NCI-H1930 (cell line): ENCODE results near the gene CSTF2.
A peak's percentile ranks its signal among the peaks of the same experiment; 100 is the strongest.

Source experiments
- DNase-seq, 2 experiments: peaks; one replicate each; lab custom pipeline; 2025; lab: John Stamatoyannopoulos, UW

Gene CSTF2

DNA sequence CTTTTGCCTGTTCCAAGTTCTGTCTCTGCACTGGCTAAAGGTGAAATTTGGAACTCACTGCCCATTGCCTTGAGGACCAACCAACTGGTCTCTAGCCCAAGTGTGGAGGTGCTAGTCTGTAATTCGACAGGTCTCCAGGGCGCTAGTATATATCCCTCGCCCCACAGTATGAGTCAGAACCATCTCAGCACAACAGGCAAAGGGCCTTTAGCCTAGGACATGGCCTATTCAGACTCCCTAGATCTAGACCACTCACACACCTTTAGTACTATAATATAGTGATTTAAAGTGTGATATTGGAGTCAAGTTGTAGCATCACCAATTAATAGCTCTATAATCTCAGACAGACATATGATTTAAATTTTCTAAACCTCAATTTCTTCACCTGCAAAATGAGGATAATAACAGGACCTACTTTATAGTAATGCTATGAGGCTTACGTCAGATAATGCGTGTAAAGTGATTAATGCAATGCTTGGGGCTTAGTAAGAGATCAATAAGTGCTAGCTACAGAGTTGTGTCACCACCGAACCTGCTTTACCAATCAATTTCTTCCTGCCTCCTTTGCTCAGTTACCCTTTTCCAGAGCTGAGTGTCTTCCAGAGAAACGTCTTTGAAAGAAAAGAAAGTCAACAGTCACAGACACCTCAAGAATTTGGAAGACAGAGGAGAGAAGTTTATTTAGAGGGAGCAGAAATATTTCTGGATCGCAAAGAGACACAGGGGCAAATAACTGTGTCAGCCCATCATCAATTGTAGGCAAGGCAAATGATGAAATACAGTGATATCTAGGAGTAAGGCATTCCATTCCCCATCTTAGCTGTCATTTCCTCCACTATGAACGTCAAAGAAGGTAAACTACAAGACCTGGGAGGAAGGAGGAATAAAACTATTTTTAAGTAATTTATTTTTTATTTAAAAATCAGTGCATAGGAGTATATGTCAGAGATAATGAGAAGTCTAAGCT lies 51.7 kb downstream of the CSTF2 start:
- no peak for DNase-seq

DNA sequence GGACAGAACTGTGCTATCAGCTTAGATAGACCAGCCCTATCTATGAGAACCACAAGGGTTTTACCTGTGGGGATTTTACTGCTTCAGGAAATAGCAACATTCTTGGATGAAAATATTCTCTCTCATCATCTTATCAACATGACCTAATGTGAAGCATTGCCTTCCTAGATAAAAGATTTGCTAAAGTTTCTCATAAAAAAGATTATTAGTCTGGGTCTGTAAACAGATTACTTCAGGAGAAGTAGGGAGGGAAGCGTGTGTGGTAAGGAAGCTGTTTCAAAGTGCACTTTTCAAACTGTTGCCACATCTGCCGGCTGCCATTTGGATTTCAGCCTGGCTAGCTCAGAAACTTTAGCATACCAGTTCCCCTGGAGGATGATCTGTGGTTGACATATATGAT lies 54.1 kb downstream of the CSTF2 start, which contains the start of gene NOX1:
TSS of gene NOX1 (minus strand) at position 35 of the 400 bp plus-strand sequence. CDS start 220 bp downstream, outside the sequence.
- DNase-seq = no peak

DNA sequence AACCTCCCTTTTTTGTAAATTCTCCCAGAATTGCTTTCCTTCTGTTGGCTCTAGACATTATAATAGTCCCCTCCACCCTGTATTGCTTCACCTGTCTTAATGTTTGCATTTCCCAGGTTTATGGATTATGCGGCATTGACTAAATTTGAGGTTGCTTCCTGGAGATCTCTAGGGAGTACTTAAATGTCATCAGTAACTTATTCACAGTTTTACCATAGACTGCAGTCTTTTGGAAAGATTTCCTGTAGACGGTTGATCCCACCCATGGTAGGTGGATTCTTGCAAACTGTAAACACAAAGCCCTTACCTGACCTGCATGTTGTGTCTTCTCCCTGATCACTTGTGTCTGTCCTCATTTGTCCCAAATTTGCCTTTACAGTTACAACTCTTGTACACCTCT lies 60.2 kb downstream of the CSTF2 start:
- DNase-seq = peak; percentile 6 to 10

DNA sequence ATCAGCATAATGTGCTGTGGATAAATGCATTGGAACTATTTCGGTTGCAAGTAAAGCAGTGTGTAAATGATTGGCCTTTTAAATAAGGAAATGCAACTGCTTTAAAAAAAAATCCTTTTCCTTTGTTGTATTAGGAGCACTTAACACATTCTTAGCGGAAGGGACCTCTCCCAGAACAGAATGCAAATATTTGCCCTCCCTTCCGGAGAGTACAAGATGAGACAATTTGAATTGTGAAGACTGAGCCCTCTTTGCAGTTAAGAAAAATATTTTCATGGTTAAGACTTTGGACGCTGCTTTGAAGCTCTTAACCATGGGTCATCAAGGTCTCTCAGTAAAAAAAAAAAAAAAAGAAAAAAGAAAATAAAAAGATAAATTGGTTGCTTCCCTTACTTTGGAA lies 63.5 kb downstream of the CSTF2 start:
- no peak for DNase-seq
